Smooth muscle cell (in vitro differentiated cells): Measurements from ENCODE around the gene PFKFB1. TPM values are rescaled to one million over a fixed set of nuclear protein-coding genes. Genes with fewer than 3 reads are reported as not detected.

Source experiments
- polyA plus RNA-seq: library from polyadenylated mRNA; unstranded; fragments of >200 nt; fragmentation: Nextera tagmentation; extraction: Ambion mirVana; gene quantifications from 2 replicates; pipeline ENCODE4 v1.2.1, GENCODE V29; 2016
- small RNA-seq: library from RNA; depleted of rRNA; stranded (forward); fragments of <200 nt; gene quantifications from one replicate; pipeline ENCODE3, GENCODE V24; 2014
- total RNA-seq: library from RNA; depleted of rRNA; stranded (reverse); fragments of >200 nt; gene quantifications from 2 replicates; pipeline ENCODE4 v1.2.3, GENCODE V29; 2014

Gene PFKFB1
- total and polyA plus RNA-seq, 2 experiments from 2014 or later = 0.42 TPM; not detected in 1

Small RNA genes lying within 50 kb of the gene (small RNA-seq; reads per million reads assigned to genes)
- gene RF00614 = not detected

Other genes starting within 250 kb of the PFKFB1 start
- gene ITIH6, start 195.9 kb downstream of the PFKFB1 start, total RNA-seq = not detected in 2 replicates
- not detected in 2 replicates for gene ITIH6, start 195.9 kb downstream of the PFKFB1 start, polyA plus RNA-seq
- gene MAGED2, start 186.4 kb downstream of the PFKFB1 start, total RNA-seq = 488 and 603 TPM in 2 replicates
- 645 and 741 TPM in 2 replicates for gene MAGED2, start 186.4 kb downstream of the PFKFB1 start, polyA plus RNA-seq
- gene TRO, start 73.4 kb downstream of the PFKFB1 start, total RNA-seq = 60.0 and 78.7 TPM in 2 replicates
- 84.6 and 98.6 TPM in 2 replicates for gene TRO, start 73.4 kb downstream of the PFKFB1 start, polyA plus RNA-seq
- gene APEX2, start 6.2 kb upstream of the PFKFB1 start, total RNA-seq = 9.3 and 16.5 TPM in 2 replicates
- 16.1 and 22.5 TPM in 2 replicates for gene APEX2, start 6.2 kb upstream of the PFKFB1 start, polyA plus RNA-seq
- gene ALAS2, start 36.8 kb upstream of the PFKFB1 start, total RNA-seq = not detected in 2 replicates
- not detected in 2 replicates for gene ALAS2, start 36.8 kb upstream of the PFKFB1 start, polyA plus RNA-seq
- gene PAGE2B, start 80.8 kb upstream of the PFKFB1 start, total RNA-seq = not detected in 2 replicates
- not detected in 2 replicates for gene PAGE2B, start 80.8 kb upstream of the PFKFB1 start, polyA plus RNA-seq
- gene PAGE2, start 94.8 kb upstream of the PFKFB1 start, total RNA-seq = not detected in 2 replicates
- not detected in 2 replicates for gene PAGE2, start 94.8 kb upstream of the PFKFB1 start, polyA plus RNA-seq
- not detected in 2 replicates for gene PAGE5, start 226.2 kb upstream of the PFKFB1 start, total RNA-seq
- gene PAGE5, start 226.2 kb upstream of the PFKFB1 start, polyA plus RNA-seq = not detected in 2 replicates